GM12878 (cell line): ENCODE measurements around the gene TLDC2. TPM values are rescaled to one million over a fixed set of nuclear protein-coding genes. Genes with fewer than 3 reads are reported as not detected.

Experiments used
- ATAC-seq: fragments of 200-7000 bp; cut with Tn5 transposase; 3 replicates; pipeline ENCODE4 v1.9.1; 2020; ENCODE audit warnings: mild to moderate bottlenecking, moderate library complexity
- BruUV-seq: library from RNA; stranded (reverse); fragments of 400-500 nt; replicated peaks from 2 replicates; lab custom pipeline; 2021; lab: Mats Ljungman, UMichigan
- CTCF ChIA-PET: fragments of 300-600 bp; sonication (Branson Sonifier 250); formaldehyde crosslinking; extraction: SDS; loops from one replicate; lab custom pipeline; 2021; ENCODE audit warnings: inconsistent platforms; lab: Yijun Ruan, JAX
- POLR2A ChIA-PET: fragments of 350-600 bp; formaldehyde crosslinking; extraction: SDS; loops from one replicate; lab custom pipeline; 2021; ENCODE audit warnings: inconsistent platforms; lab: Charles Lee
- RAD21 ChIA-PET: fragments of 300-600 bp; sonication (Branson Sonifier 250); formaldehyde crosslinking; loops from one replicate; lab custom pipeline; 2023; ENCODE audit warnings: antibody characterized with exemption; ENCODE audit not compliant: unreplicated experiment; lab: Charles Lee
- SMC1A ChIA-PET: fragments of 300-600 bp; sonication (Branson Sonifier 250); formaldehyde crosslinking; loops from one replicate; lab custom pipeline; 2023; ENCODE audit not compliant: unreplicated experiment, uncharacterized antibody; lab: Charles Lee
- DNase-seq: peaks from one replicate; pipeline ENCODE4 v3.0.0-alpha.2; 2011; ENCODE audit warnings: low read depth, low spot score
- FAIRE-seq: peaks from 3 replicates; lab custom pipeline; 2011; peaks lifted over from hg19 to GRCh38; lab: Jason Lieb, UNC
- H2AFZ ChIP-seq: 2 replicates; pipeline ENCODE4 v1.6.0; 2011; ENCODE audit warnings: low read depth, low read length, control low read depth; ENCODE audit not compliant: control insufficient read depth
- H3K27ac ChIP-seq: 2 replicates; pipeline ENCODE4 v1.5.1; 2011; ENCODE audit warnings: control low read depth; ENCODE audit not compliant: control insufficient read depth, insufficient read depth
- H3K27me3 ChIP-seq, 2 experiments: replicated peaks in 1 of 2; 2 replicates each; pipeline versions ENCODE4 v1.6.0 to v1.6.1; 2011; ENCODE audit warnings: low read length in 1 of 2; ENCODE audit not compliant: control insufficient read depth in 2 of 2, insufficient read depth in 2 of 2
- H3K36me3 ChIP-seq, 2 experiments: 2 replicates each; pipeline ENCODE4 v1.5.1; 2011; ENCODE audit warnings: low read length in 1 of 2; ENCODE audit not compliant: control insufficient read depth in 2 of 2, insufficient read depth in 2 of 2
- H3K4me1 ChIP-seq: 2 replicates; pipeline ENCODE4 v1.6.1; 2011; ENCODE audit warnings: mild to moderate bottlenecking, low read length, moderate library complexity, mixed read lengths; ENCODE audit not compliant: control insufficient read depth, insufficient read depth
- H3K4me2 ChIP-seq: 2 replicates; pipeline ENCODE4 v1.6.0; 2011; ENCODE audit warnings: control low read depth; ENCODE audit not compliant: control insufficient read depth, insufficient read depth
- H3K4me3 ChIP-seq: fragments of 200-600 bp; sonication (generic); 2 replicates; pipeline ENCODE4 v1.5.1; 2016
- H3K79me2 ChIP-seq: 2 replicates; pipeline ENCODE4 v1.6.0; 2011; ENCODE audit warnings: low read length; ENCODE audit not compliant: control insufficient read depth, insufficient read depth
- H3K9ac ChIP-seq: 2 replicates; pipeline ENCODE4 v1.8.0; 2011; ENCODE audit warnings: low read length, control low read depth, mixed read lengths; ENCODE audit not compliant: control insufficient read depth, insufficient read depth
- H3K9me3 ChIP-seq: replicated peaks from 3 replicates; pipeline ENCODE4 v1.5.1; 2011; ENCODE audit warnings: mild to moderate bottlenecking, low read length; ENCODE audit not compliant: control insufficient read depth, insufficient read depth
- H4K20me1 ChIP-seq: 2 replicates; pipeline ENCODE4 v1.6.0; 2011; ENCODE audit not compliant: control insufficient read depth, insufficient read depth
- ATF2 ChIP-seq: IDR thresholded peaks from 2 replicates; pipeline ENCODE4 v1.6.1; 2012; ENCODE audit warnings: low read length, inconsistent platforms
- CHD2 ChIP-seq: IDR thresholded peaks from 2 replicates; pipeline ENCODE4 v1.6.1; 2011; ENCODE audit warnings: low read depth, low read length, improper control_type of control experiment, borderline replicate concordance
- CHD4 ChIP-seq: fragments of 200-600 bp; sonication (generic); IDR thresholded peaks from 2 replicates; pipeline ENCODE4 v1.6.1; 2016; ENCODE audit warnings: mild to moderate bottlenecking
- CREM ChIP-seq: IDR thresholded peaks from 2 replicates; pipeline ENCODE4 v1.6.1; 2014; ENCODE audit warnings: antibody characterized with exemption, low read depth
- EZH2 ChIP-seq: IDR thresholded peaks from 2 replicates; pipeline ENCODE4 v1.6.1; 2012; ENCODE audit warnings: low read depth, mild to moderate bottlenecking, control low read depth, inconsistent platforms, low read length, borderline replicate concordance; ENCODE audit not compliant: control insufficient read depth
- FOXK2 ChIP-seq: fragments of 450-650 bp; IDR thresholded peaks from 2 replicates; pipeline ENCODE4 v1.6.1; 2017; ENCODE audit warnings: mild to moderate bottlenecking, moderate library complexity
- JUNB ChIP-seq: IDR thresholded peaks from 2 replicates; pipeline ENCODE4 v1.6.1; 2016; ENCODE audit warnings: antibody characterized with exemption, mild to moderate bottlenecking
- NBN ChIP-seq: fragments of 450-650 bp; IDR thresholded peaks from 2 replicates; pipeline ENCODE4 v1.6.1; 2016
- NR2C2 ChIP-seq: IDR thresholded peaks from 2 replicates; pipeline ENCODE4 v1.6.1; 2011; ENCODE audit warnings: borderline replicate concordance, low read depth; ENCODE audit not compliant: control insufficient read depth, insufficient read length
- PAX5 ChIP-seq: IDR thresholded peaks from 2 replicates; pipeline ENCODE4 v1.6.1; 2011; ENCODE audit warnings: low read depth, low read length, borderline replicate concordance
- PAX8 ChIP-seq: fragments of 450-650 bp; IDR thresholded peaks from 2 replicates; pipeline ENCODE4 v1.6.1; 2017; ENCODE audit warnings: mild to moderate bottlenecking, moderate library complexity
- RAD21 ChIP-seq: IDR thresholded peaks from 2 replicates; pipeline ENCODE4 v1.6.1; 2011; ENCODE audit warnings: mild to moderate bottlenecking, low read depth, low read length, moderate library complexity; ENCODE audit not compliant: insufficient read depth
- RELB ChIP-seq: fragments of 450-650 bp; IDR thresholded peaks from 2 replicates; pipeline ENCODE4 v1.6.1; 2017; ENCODE audit warnings: low read depth, mild to moderate bottlenecking, moderate library complexity
- SMC3 ChIP-seq: IDR thresholded peaks from 2 replicates; pipeline ENCODE4 v1.6.1; 2011; ENCODE audit warnings: low read length, improper control_type of control experiment, borderline replicate concordance
- SUPT20H ChIP-seq: IDR thresholded peaks from 2 replicates; pipeline ENCODE4 v1.6.1; 2011; ENCODE audit warnings: low read depth, mild to moderate bottlenecking, low read length, moderate library complexity, borderline replicate concordance; ENCODE audit not compliant: control insufficient read depth
- ZBTB40 ChIP-seq: fragments of 450-650 bp; IDR thresholded peaks from 2 replicates; pipeline ENCODE4 v1.6.1; 2016; ENCODE audit warnings: mild to moderate bottlenecking, moderate library complexity, borderline replicate concordance
- WGBS: methylation state at CpG from one replicate; pipeline ENCODE4 v1.1.6; 2016; ENCODE audit warnings: low lambda C conversion rate; ENCODE audit not compliant: insufficient replicate concordance, insufficient coverage; ENCODE audit errors: missing lambda C conversion rate; 5-methylcytosine and 5-hydroxymethylcytosine counted together
- in situ Hi-C: fragments of 300-500 bp; cut with MboI; formaldehyde crosslinking; loops from 9 replicates; pipeline ENCODE4 v1.14.3; 2018; ENCODE audit warnings: mixed read lengths
- intact Hi-C: fragments of 100-400 bp; cut with micrococcal nuclease; formaldehyde crosslinking; loops from one replicate; pipeline ENCODE4 v1.14.2; 2022; ENCODE audit not compliant: unreplicated experiment
- polyA plus RNA-seq, 11 experiments: library from polyadenylated mRNA; depleted of rRNA in 4 of 11; unstranded in 6 of 11; stranded (reverse) in 5 of 11; fragments of >200 nt; fragmentation: Nextera tagmentation in 4 of 11; fragmentation: Illumina TruSeq in 1 of 11; extraction: Ambion mirVana in 4 of 11; extraction: Trizol in 1 of 11; gene quantifications; 1 replicate in 1 of 11; 2 replicates in 10 of 11; pipeline versions ENCODE4 v1.2.1 to v1.2.3, GENCODE V29; 2011 to 2016; ENCODE audit warnings: inconsistent platforms in 2 of 11, missing spikeins in 2 of 11, low read depth in 1 of 11
- total RNA-seq, 4 experiments: library from RNA; depleted of rRNA in 3 of 4; stranded (reverse); fragments of >200 nt in 3 of 4; fragmentation: Illumina TruSeq in 1 of 4; extraction: Trizol in 1 of 4; gene quantifications; 2 replicates each; pipeline versions ENCODE4 v1.2.1 to v1.2.3, GENCODE V29; 2013 to 2021

The TLDC2 gene
- total and polyA plus RNA-seq, 10 of the 15 experiments (the other 5 are each of a cell fraction or from before 2014, with no cell fraction given) = 0.05 to 0.41 (median 0.21) TPM

GRCh38 chr20:36919715-36920333 lies 43.9 kb downstream of the TLDC2 start (continued):
- TF ChIP-seq CHD2 = no peak
- TF ChIP-seq RAD21 = peak; percentile 82

GRCh38 chr20:36920334-36920730 lies 44.4 kb downstream of the TLDC2 start:
- 91% methylated on average over 8 of the region's 8 CpGs for WGBS
- H2AFZ ChIP-seq = no peak overlapping the region
- H3K36me3 ChIP-seq = peaks cover 3 to 4% of the 10 kb centered on the region in 2 experiments; a peak in 3 of 4 replicates
- no peak overlapping the region for H3K9ac ChIP-seq
- ChIA-PET SMC1A (interaction anchor here (0.6 to 1.9 kb wide), 9 partner anchors 12 to 308 kb away, joined by 3 to 8 read pairs (median 3); no protein-coding TSS in a partner anchor), CTCF (interaction anchor here (0.7 to 2.6 kb wide), 15 partner anchors 8 to 732 kb away, joined by 3 to 13 read pairs (median 5); no protein-coding TSS in a partner anchor), RAD21 (interaction anchor here (1.6 to 2.0 kb wide), 4 partner anchors 34 to 418 kb away, joined by 4 to 10 read pairs (median 6); no protein-coding TSS in a partner anchor), POLR2A (interaction anchor here (0.5 kb wide), 1 partner anchor 19 kb away, joined by 4 read pairs; no protein-coding TSS in a partner anchor)
- no TSS peak for BruUV-seq
- no peak for ATAC-seq
- H4K20me1 ChIP-seq = no peaks in the 10 kb centered on the region
- H3K9me3 ChIP-seq = no peaks in the 10 kb centered on the region
- intact Hi-C loops = no loop called here
- no peaks in the 10 kb centered on the region for H3K4me1 ChIP-seq
- no peak for DNase-seq
- H3K27ac ChIP-seq = no peak overlapping the region
- in situ Hi-C loops = no loop called here
- FAIRE-seq = no peak
- H3K79me2 ChIP-seq = no peaks in the 10 kb centered on the region
- H3K27me3 ChIP-seq = no peaks in the 10 kb centered on the region
- no peak overlapping the region for H3K4me2 ChIP-seq
- H3K4me3 ChIP-seq = no peak overlapping the region
- TF ChIP-seq NR2C2 = no peak
- TF ChIP-seq PAX8 = no peak
- TF ChIP-seq FOXK2 = no peak
- TF ChIP-seq ZBTB40 = no peak
- TF ChIP-seq ATF2 = no peak
- TF ChIP-seq CHD4 = no peak
- TF ChIP-seq PAX5 = no peak
- TF ChIP-seq NBN = no peak
- no peak for TF ChIP-seq EZH2
- TF ChIP-seq JUNB = no peak
- no peak for TF ChIP-seq RELB
- no peak for TF ChIP-seq SUPT20H
- no peak for TF ChIP-seq SMC3
- TF ChIP-seq CREM = no peak
